HEK293T (cell line): ENCODE results near the gene PCCB.

ENCODE experiments used
- BHLHE40 ChIP-seq: fragments of 450-650 bp; IDR thresholded peaks from 2 replicates; pipeline ENCODE4 v1.6.1; 2016; ENCODE audit warnings: mild to moderate bottlenecking, moderate library complexity, borderline replicate concordance
- FOXM1 ChIP-seq: fragments of 450-650 bp; IDR thresholded peaks from 2 replicates; pipeline ENCODE4 v1.6.1; 2017; ENCODE audit warnings: mild to moderate bottlenecking, borderline replicate concordance
- HDGF ChIP-seq: fragments of 450-650 bp; IDR thresholded peaks from 2 replicates; pipeline ENCODE4 v1.6.1; 2017; ENCODE audit warnings: antibody characterized with exemption, borderline replicate concordance
- L3MBTL2 ChIP-seq: fragments of 450-650 bp; conservative IDR thresholded peaks from 2 replicates; pipeline ENCODE4 v1.6.1; 2016; ENCODE audit warnings: mild to moderate bottlenecking
- LEF1 ChIP-seq: fragments of 450-650 bp; IDR thresholded peaks from 2 replicates; pipeline ENCODE4 v1.6.1; 2017; ENCODE audit warnings: mild to moderate bottlenecking, borderline replicate concordance
- NFRKB ChIP-seq: fragments of 450-650 bp; IDR thresholded peaks from 2 replicates; pipeline ENCODE4 v1.6.1; 2016; ENCODE audit warnings: mild to moderate bottlenecking, moderate library complexity
- SP1 ChIP-seq: fragments of 450-650 bp; IDR thresholded peaks from 2 replicates; pipeline ENCODE4 v1.6.1; 2017
- TARDBP ChIP-seq: fragments of 450-650 bp; IDR thresholded peaks from 2 replicates; pipeline ENCODE4 v1.6.1; 2016

GRCh38 chr3:136267235-136267634 lies 17.1 kb downstream of the PCCB start:
- TF ChIP-seq LEF1 = no peak
- TF ChIP-seq HDGF = no peak
- TF ChIP-seq FOXM1 = no peak
- no peak for TF ChIP-seq NFRKB
- no peak for TF ChIP-seq SP1
- no peak for TF ChIP-seq BHLHE40
- TF ChIP-seq L3MBTL2 = no peak
- no peak for TF ChIP-seq TARDBP
